Muscle of leg (tissue), 11 donors: ENCODE measurements around the gene ENSA. TPM values are rescaled to one million over a fixed set of nuclear protein-coding genes. Genes with fewer than 3 reads are reported as not detected.
"Not testable (repeated sequence)": the region's sequence is repeated elsewhere in the genome, so short reads cannot be mapped to it uniquely, and the experiment has no call there.

Experiments
- DNase-seq: peaks from one replicate; pipeline ENCODE4 v3.0.0; 2013
- H3K27ac ChIP-seq: one replicate; pipeline ENCODE4 v1.5.1; 2013; ENCODE audit warnings: mild to moderate bottlenecking, low read length, control low read depth
- H3K27me3 ChIP-seq: one replicate; pipeline ENCODE4 v1.6.1; 2013; ENCODE audit warnings: low read length; ENCODE audit not compliant: control insufficient read depth, insufficient read depth
- H3K36me3 ChIP-seq: one replicate; pipeline ENCODE4 v1.6.1; 2013; ENCODE audit warnings: low read length; ENCODE audit not compliant: control insufficient read depth, insufficient read depth
- H3K4me1 ChIP-seq: one replicate; pipeline ENCODE4 v1.6.1; 2013; ENCODE audit warnings: low read length; ENCODE audit not compliant: control insufficient read depth, insufficient read depth
- H3K4me3 ChIP-seq: one replicate; pipeline ENCODE4 v1.5.1; 2013; ENCODE audit warnings: low read length, control low read depth
- H3K9me3 ChIP-seq: replicated peaks from 2 replicates; pipeline ENCODE4 v1.6.1; 2013; ENCODE audit warnings: low read depth, low read length; ENCODE audit not compliant: control insufficient read depth
- WGBS: methylation state at CpG from one replicate; pipeline ENCODE4 v1.1.5; 2013; ENCODE audit warnings: missing lambda C conversion rate; ENCODE audit not compliant: insufficient coverage; 5-methylcytosine and 5-hydroxymethylcytosine counted together
- polyA plus RNA-seq, 8 donors: library from polyadenylated mRNA; unstranded; fragments of 120-200 nt; gene quantifications; one replicate each; pipeline versions ENCODE4 v1.2.1 to v1.2.3, GENCODE V29; 2013; ENCODE audit warnings: inconsistent platforms in 1 of 8, low replicate concordance in 1 of 8; ENCODE audit not compliant: insufficient read length in 8 of 8, insufficient read depth in 1 of 8
- total RNA-seq: library from RNA; stranded (reverse); fragments of 120-200 nt; gene quantifications from one replicate; pipeline ENCODE4 v1.2.4, GENCODE V29; 2013

The ENSA gene
- total and polyA plus RNA-seq, 9 donors = 76.3 to 143 (median 117) TPM

GRCh38 chr1:150596095-150596892 is 33.1 kb downstream of the ENSA start:
- no CpG with 5 or more reads among the region's 7 CpGs for WGBS
- DNase-seq = no peak
- Histone ChIP-seq H3K9me3 (no peaks in the 10 kb centered on the region), H3K4me1 (no peaks in the 10 kb centered on the region), H3K36me3 (no peaks in the 10 kb centered on the region), H3K4me3 (no peak overlapping the region), H3K27ac (no peak overlapping the region), H3K27me3 (no peaks in the 10 kb centered on the region)

DNA sequence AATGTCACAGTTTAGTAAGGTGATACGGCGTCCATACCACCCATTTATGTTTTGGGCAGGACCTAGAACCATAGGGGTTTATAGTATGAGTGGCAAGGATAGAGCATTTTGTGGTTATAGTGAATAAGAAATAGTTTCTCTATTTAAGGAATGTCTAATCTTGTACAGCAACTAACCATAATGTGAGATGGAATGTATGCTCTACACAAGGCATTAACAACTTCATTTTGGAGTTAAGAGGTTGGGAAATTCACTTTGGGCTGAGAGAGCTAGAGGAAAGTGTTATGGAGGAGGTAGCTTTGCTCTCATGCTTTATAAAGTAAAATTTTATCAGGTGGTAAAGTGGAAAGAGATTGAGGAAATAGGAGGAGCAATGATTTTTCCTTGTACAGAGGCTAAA is 47.0 kb downstream of the ENSA start:
- no peaks in the 10 kb centered on the region for H3K27me3 ChIP-seq
- H3K9me3 ChIP-seq = no peaks in the 10 kb centered on the region
- DNase-seq = no peak
- H3K27ac ChIP-seq = no peak overlapping the region
- H3K36me3 ChIP-seq = peaks cover 9% of the 10 kb centered on the region
- no peak overlapping the region for H3K4me3 ChIP-seq
- H3K4me1 ChIP-seq = peaks cover 7% of the 10 kb centered on the region
- WGBS = no CpG with 5 or more reads among the region's 2 CpGs

DNA sequence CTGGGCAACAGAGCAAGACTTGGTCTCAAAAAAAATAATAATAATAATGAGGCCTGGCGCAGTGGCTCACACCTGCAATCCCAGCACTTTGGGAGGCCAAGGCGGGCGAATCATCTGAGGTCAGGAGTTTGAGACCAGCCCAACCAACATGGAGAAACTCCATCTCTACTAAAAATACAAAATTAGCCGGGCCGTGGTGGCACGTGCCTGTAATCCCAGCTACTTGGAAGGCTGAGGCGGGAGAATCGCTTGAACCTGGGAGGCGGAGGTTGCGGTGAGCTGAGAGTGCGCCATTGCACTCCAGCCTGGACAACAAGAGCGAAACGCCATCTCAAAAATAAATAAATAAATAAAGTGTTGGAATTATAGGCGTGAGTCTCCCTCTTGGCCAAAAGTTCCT is 47.5 kb downstream of the ENSA start:
- H3K9me3 ChIP-seq, H3K4me3 ChIP-seq, H3K4me1 ChIP-seq, H3K27ac ChIP-seq, H3K27me3 ChIP-seq, DNase-seq: not testable (repeated sequence)
- peaks cover 13% of the 10 kb centered on the region for H3K36me3 ChIP-seq
- WGBS = 93% methylated on average over 5 of the region's 14 CpGs

GRCh38 chr1:150581437-150581836 is 48.0 kb downstream of the ENSA start:
- not testable (repeated sequence) for H3K9me3 ChIP-seq, DNase-seq, H3K27ac ChIP-seq, H3K27me3 ChIP-seq, H3K4me3 ChIP-seq
- WGBS = 100% methylated on average over 3 of the region's 7 CpGs
- Histone ChIP-seq H3K36me3 (peaks cover 15% of the 10 kb centered on the region), H3K4me1 (peaks cover 11% of the 10 kb centered on the region)

- not testable (repeated sequence) for H3K27me3 ChIP-seq, H3K9me3 ChIP-seq, H3K4me3 ChIP-seq, DNase-seq, H3K27ac ChIP-seq
- H3K36me3 ChIP-seq = peaks cover 16% of the 10 kb centered on the region
- peaks cover 11% of the 10 kb centered on the region for H3K4me1 ChIP-seq
- WGBS = 60% methylated on average over 2 of the region's 3 CpGs
Measured at GRCh38 chr1:150580966-150581365, 48.4 kb downstream of the ENSA start.

DNA sequence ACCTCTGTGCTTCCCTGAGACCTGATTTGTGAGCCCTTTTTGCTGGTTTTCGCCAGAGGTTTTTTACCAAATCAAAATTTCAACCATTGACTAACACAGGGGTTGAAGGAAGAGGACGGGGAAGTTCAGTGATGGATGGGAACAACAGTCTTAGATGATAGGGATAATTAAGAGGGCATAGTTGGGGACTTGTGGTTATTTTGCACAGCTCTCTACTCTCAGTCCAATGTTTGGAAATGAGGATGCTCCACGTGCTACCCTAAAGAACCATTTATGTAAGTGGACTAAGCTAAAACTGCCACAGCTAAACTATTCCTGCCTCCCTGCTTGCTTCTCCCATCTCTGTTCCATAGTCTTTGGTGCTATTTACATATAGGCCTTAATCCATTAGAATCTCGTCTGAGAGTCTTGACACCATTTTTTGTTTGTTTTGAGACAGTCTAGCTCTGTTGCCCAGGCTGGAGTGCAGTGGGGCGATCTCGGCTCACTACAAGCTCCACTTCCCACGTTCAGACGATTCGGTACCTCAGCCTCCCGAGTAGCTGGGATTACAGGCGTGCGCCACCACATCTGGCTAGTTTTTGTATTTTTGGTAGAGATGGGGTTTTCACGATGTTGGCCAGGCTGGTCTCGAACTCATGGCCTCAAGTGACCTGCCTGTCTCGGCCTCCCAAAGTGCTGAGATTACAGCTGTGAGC is 49.3 kb downstream of the ENSA start:
- Histone ChIP-seq H3K36me3 (peaks cover 25% of the 10 kb centered on the region), H3K4me3 (peak overlapping the region; percentile 43), H3K9me3 (no peaks in the 10 kb centered on the region), H3K27me3 (no peaks in the 10 kb centered on the region), H3K4me1 (peaks cover 14% of the 10 kb centered on the region), H3K27ac (peak overlapping the region; percentile 97)
- no peak for DNase-seq
- whole genome bisulfite sequencing = 94% methylated on average over 6 of the region's 15 CpGs

DNA sequence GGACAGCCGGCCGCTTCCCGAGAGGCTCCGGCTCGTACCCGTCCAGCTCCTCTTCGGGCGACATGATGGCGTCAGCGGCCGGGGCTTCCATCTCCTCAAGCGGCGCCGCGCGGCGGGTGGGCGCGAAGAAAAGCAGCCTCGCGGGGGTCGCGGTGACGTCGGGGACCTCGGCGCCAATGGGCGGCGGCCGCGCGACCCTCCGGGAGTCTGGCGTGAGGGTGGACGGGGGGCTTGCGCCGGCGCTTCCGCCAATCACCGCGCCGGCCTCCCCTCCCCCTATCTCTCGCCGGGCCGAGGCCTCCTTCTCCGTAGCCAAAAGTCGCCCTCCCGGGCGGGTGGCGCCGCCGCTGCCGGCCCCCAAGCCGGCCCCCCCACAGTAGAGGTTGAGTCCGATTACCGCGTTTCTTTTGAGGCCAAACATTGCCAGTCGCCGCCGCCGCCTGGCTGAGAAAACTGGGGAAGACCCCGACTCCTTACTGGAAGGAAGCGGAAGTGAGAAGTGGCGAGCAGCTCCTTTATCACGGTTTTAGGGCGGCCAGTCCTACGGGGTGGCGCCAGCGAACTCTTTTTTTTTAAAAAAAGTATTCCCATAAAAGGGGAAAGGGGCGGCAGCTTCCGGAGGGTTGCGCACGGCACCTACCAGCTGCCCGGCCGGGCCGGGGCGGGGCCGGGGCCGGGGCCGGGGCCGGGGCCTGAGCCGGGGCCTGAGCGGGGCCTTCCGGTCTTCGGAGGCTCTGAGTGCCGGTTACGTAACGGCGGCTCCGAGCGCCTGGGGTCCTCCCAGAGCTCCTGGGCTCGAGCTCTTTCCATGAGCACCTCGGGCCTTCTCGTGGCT is 50.1 kb downstream of the ENSA start, which contains the start of gene MCL1:
TSS of gene MCL1 (minus strand) at position 501 of the 835 bp plus-strand sequence. CDS start at position 421, 80 bp downstream.
- Histone ChIP-seq H3K27ac (peak within 1 kb of the TSS; percentile 100), H3K9me3 (no peaks in the 10 kb centered on the region), H3K4me3 (peak within 1 kb of the TSS; percentile 98), H3K36me3 (peaks cover 32% of the 10 kb centered on the region), H3K27me3 (no peaks in the 10 kb centered on the region), H3K4me1 (peaks cover 19% of the 10 kb centered on the region)
- under 1% methylated on average over 87 of the region's 94 CpGs for WGBS
- peak; percentile 99 for DNase-seq

DNA sequence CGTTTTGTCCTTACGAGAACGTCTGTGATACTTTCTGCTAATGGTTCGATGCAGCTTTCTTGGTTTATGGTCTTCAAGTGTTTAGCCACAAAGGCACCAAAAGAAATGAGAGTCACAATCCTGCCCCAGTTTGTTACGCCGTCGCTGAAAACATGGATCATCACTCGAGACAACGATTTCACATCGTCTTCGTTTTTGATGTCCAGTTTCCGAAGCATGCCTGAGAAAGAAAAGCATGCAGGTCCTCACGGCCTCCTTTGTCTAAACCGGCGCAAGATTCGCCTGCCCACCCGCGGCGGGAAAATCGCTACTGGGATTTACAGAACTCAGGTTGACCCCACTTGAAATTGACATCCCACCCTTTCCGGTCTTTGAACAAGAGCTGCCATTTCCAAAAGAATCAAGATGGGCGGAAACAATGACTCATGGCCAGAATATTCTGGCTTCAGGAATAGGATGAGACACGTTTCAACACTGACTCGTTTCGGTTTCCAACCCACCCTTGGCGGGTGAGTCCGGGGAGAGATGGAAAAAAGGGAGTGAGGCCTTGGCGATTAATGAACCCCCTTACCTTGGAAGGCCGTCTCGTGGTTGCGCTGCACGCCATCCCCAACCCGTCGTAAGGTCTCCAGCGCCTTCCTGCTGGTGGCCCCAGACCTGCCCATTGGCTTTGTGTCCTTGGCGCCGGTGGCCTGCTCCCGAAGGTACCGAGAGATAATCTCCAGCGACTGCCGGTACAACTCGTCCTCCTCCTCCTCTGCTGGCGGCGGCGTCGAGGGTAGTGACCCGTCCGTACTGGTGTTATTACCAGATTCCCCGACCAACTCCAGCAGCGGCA is 50.9 kb downstream of the ENSA start:
- Histone ChIP-seq H3K36me3 (peaks cover 37% of the 10 kb centered on the region), H3K27me3 (no peaks in the 10 kb centered on the region), H3K4me3 (peak overlapping the region; percentile 98), H3K27ac (peak overlapping the region; percentile 100), H3K4me1 (peaks cover 21% of the 10 kb centered on the region), H3K9me3 (no peaks in the 10 kb centered on the region)
- DNase-seq = peak; percentile 97
- WGBS = under 1% methylated on average over 41 of the region's 50 CpGs

DNA sequence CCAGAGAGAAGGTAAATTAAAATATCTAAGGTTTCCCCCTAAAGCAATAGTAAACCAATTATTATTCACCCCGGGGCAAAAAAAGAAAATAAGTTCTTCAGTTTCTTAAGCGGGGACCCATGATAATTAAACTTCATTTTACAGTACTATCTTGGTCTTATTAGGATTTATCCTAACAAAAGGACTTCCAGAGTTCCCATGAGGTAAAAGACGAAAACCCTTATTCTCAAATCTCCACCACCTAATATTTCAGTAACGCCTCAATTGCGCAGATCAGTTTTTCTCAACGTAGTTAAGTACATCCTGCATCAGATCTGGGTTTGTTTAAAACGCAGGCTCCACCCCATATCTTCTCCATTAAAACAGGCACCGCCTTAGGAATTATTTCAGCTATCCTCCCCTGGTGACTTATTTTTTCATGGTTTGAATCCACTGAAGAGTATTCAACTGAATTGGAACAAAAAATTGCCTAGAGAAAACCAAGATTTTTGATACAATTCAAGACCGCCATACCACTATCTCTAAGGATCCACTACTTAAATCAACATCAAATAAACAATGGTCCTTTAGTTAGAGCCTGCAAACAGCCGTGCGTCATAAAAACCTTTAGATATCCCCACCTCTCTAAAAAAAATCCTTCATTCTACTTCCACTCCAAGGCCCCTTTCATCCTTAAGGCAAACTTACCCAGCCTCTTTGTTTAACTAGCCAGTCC is 51.7 kb downstream of the ENSA start:
- Histone ChIP-seq H3K4me3 (peak overlapping the region; percentile 98), H3K27me3 (no peaks in the 10 kb centered on the region), H3K27ac (peak overlapping the region; percentile 100), H3K4me1 (peaks cover 26% of the 10 kb centered on the region), H3K36me3 (peaks cover 45% of the 10 kb centered on the region), H3K9me3 (no peaks in the 10 kb centered on the region)
- peak; percentile 69 for DNase-seq
- WGBS = 2% methylated on average over 7 of the region's 11 CpGs
